ENCODE results near the gene ALG1L2.
"Not testable (repeated sequence)": the region's sequence is repeated elsewhere in the genome, so short reads cannot be mapped to it uniquely, and the experiment has no call there.

Gene ALG1L2

DNA sequence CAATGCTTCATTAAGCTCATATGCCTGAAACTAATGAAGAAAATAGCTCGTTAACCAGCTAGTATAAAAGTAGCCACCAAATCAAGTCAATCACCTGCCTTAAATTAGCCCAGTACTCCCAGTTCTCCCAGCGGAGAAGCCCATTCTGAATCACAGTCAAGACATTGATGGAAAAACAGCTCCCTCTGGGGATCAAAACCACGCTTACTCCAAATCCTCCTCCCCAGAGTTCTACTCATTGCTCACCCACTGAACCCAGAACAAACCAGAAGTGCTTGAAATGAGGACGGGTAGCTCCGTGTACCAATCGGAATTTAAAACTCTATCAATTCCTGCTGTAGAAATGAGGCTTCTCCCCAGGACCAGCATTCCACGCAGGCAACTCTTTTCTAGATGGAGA, 54.7 kb downstream of the ALG1L2 start:
- not testable (repeated sequence) for DNase-seq

DNA sequence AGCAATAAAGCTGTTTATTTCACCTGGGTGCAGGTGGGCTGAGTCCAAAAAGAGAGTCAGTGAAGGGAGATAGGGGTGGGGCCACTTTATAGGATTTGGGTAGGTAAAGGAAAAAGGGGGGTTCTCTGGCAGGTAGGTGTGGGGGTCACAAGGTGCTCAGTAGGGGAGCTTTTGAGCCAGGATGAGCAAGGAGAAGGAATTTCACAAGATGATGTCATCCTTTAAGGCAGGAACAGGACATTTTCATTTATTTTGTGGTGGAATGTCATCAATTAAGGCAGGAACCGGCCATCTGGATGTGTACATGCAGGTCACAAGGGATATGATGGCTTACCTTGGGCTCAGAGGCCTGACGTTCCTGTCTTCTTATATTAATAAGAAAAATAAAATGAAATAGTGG, 56.1 kb downstream of the ALG1L2 start:
- DNase-seq = not testable (repeated sequence)

DNA sequence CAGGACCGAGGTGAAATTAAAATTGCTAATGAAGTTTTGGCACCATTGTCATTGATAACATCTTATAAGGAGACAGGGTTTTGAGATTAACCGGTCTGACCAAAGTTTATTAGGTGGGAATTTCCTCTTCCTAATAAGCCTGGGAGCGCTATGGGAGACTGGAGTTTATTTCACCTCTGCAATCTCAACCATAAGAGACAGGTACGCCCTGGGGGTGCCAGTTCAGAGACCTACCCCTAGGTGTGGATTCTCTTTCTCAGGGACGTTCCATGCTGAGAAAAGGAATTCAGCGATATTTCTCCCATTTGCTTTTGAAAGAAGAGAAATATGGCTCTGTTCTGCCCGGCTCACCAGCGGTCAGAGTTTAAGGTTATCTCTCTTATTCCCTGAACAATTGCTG, 57.4 kb downstream of the ALG1L2 start:
- DNase-seq = not testable (repeated sequence)

DNA sequence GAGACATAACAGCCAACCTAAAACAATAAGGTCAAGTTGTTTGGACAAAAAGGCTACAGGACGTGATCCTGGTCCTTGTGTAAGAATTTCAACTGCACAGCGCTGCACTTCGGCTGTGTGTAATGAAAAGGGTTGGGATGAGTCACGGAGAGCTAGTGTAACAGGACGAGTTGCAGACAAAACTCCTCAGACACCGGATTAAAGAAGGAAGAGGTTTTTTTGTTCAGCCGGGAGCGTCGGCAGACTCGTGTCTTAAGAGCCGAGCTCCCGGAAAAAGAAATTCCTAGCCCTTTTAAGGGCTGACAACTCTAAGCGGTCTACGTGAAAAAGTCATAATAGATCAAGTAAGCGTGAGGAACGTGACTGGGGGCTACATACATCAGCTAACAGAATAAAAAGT, 59.1 kb downstream of the ALG1L2 start:
- DNase-seq = not testable (repeated sequence)

DNA sequence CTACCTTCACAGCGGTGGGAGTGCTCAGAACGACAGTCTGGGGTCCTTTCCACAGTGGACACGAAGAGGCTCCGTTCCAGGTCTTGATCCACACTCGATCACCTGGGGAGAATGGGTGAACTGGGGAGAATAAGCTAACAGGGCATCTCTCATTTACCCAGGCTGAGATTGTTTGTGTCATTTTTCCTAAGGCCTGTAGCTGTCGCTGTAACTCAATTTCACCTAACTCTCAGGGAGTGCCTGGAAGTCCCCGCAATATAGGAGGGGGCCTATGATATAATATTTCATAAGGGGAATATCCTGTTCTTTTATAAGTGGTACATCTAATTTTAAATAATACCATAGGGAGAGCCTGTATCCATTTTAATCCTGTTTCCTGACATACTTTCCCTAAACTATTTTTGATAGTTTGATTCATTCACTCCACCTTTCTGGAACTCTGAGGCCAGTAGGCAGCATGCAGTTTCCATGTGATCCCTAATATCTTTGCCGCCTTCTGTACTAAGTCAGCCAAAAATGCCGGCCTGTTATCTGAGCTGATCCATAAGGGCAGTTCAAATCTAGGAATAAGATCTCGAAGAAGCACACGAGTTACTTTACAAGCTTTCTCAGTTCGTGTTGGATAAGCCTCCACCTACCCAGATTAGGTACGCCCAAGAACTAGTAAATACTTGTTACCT, 62.2 kb downstream of the ALG1L2 start:
- DNase-seq = not testable (repeated sequence)

DNA sequence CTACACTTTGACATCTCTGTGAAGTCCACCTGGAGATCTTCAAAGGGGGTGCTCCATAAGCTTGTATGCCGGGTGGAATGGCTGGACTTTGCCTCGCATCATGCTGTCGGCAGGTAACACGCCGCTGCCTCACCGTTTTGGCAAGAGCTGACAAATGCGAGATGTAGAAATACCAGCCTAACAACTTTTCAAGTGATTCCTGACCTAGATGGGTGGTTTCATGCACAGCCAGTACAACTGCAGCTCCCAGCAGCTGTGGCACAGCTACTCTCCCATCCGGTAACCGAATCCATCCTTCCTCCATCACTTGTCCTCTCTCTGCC, 62.7 kb downstream of the ALG1L2 start:
- not testable (repeated sequence) for DNase-seq

DNA sequence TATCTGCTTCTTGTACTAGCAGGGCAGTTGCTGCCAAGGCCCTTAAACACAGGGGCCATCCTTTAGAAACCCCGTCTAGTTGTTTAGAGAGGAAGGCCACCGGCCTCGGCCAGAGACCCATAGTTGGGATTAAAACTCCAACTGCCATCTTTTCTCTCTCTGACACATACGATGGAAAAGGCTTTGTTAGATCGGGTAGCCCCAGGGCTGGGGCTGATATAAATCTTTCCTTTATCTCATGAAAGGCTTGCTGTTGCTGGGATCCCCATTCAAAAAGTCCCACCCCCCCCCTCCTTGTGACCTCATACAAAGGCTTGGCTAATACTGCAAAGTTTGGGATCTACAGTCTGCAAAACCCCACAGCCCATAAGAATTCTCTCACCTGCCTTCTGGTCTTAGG, 63.8 kb downstream of the ALG1L2 start:
- not testable (repeated sequence) for DNase-seq

DNA sequence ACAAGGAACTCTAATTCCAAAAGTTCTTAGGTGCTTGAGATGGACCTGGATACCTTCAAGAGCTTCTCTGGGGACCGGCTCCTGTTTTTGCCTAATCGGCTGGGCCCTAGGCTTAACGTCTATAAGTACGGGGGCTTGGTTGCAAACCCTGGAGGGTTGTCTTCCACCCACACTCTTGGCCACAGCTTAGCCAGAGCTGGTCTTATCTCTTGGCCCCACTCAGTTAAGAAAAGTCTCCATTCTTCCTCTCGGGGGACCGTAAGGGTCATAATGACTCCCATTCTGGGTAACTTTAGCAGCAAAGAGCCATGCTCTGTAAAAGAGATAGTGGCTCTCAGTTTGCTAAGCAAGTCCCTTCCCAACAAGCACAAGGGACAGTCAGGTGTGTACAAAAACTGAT, 64.8 kb downstream of the ALG1L2 start:
- DNase-seq = not testable (repeated sequence)
